Progenitor cell of endocrine pancreas (in vitro differentiated cells): ENCODE measurements around the gene FGF9. TPM values are rescaled to one million over a fixed set of nuclear protein-coding genes. Genes with fewer than 3 reads are reported as not detected.

Source experiments
- DNase-seq: peaks from one replicate; pipeline ENCODE4 v3.0.0; 2021; ENCODE audit warnings: low spot score; ENCODE audit not compliant: unreplicated experiment
- H3K27ac Mint-ChIP-seq: 2 replicates; pipeline ENCODE4 v1.8.0; 2021; ENCODE audit warnings: mild to moderate bottlenecking, moderate library complexity, mixed read lengths
- H3K27me3 Mint-ChIP-seq: 2 replicates; pipeline ENCODE4 v1.8.0; 2021; ENCODE audit warnings: mixed read lengths
- H3K36me3 Mint-ChIP-seq: 2 replicates; pipeline ENCODE4 v1.8.0; 2022; ENCODE audit warnings: mixed read lengths; ENCODE audit not compliant: insufficient read depth
- H3K4me1 Mint-ChIP-seq: 2 replicates; pipeline ENCODE4 v1.8.0; 2021; ENCODE audit warnings: low read depth, mixed read lengths
- H3K4me3 Mint-ChIP-seq: 2 replicates; pipeline ENCODE4 v1.8.0; 2021; ENCODE audit warnings: low read depth, mild to moderate bottlenecking, moderate library complexity, mixed read lengths
- H3K9me3 Mint-ChIP-seq: 2 replicates; pipeline ENCODE4 v1.8.0; 2021; ENCODE audit warnings: low read depth, mixed read lengths
- CTCF ChIP-seq: fragments of 200-600 bp; sonication (generic); IDR thresholded peaks from one replicate; pipeline ENCODE4 v1.5.0; 2021; ENCODE audit warnings: antibody characterized with exemption, mild to moderate bottlenecking; ENCODE audit not compliant: unreplicated experiment
- total RNA-seq: library from RNA; stranded (reverse); gene quantifications from 2 replicates; pipeline ENCODE4 v1.2.1, GENCODE V29; 2021

FGF9 gene
- total RNA-seq, 1 donor from 2014 or later: 15.9 TPM

GRCh38 chr13:21730186-21730880 lies 59.5 kb downstream of the FGF9 start:
- peaks cover 2% of the 10 kb centered on the region for H3K36me3 Mint-ChIP-seq
- no peak overlapping the region for H3K27ac Mint-ChIP-seq
- TF ChIP-seq CTCF: no peak
- H3K4me1 Mint-ChIP-seq: no peaks in the 10 kb centered on the region
- peaks cover 4% of the 10 kb centered on the region for H3K9me3 Mint-ChIP-seq
- DNase-seq: no peak
- no peak overlapping the region for H3K4me3 Mint-ChIP-seq
- H3K27me3 Mint-ChIP-seq: peaks cover 7% of the 10 kb centered on the region

GRCh38 chr13:21733475-21734263 lies 62.8 kb downstream of the FGF9 start:
- no peak for TF ChIP-seq CTCF
- H3K27ac Mint-ChIP-seq: no peak overlapping the region
- H3K27me3 Mint-ChIP-seq: peaks cover 13% of the 10 kb centered on the region
- DNase-seq: no peak
- H3K4me3 Mint-ChIP-seq: no peak overlapping the region
- peaks cover 2% of the 10 kb centered on the region for H3K36me3 Mint-ChIP-seq
- H3K9me3 Mint-ChIP-seq: peaks cover 4% of the 10 kb centered on the region
- peaks cover 10% of the 10 kb centered on the region for H3K4me1 Mint-ChIP-seq

- no peak overlapping the region for H3K4me3 Mint-ChIP-seq
- no peak for TF ChIP-seq CTCF
- H3K36me3 Mint-ChIP-seq: peaks cover 2% of the 10 kb centered on the region
- no peak for DNase-seq
- H3K9me3 Mint-ChIP-seq: peaks cover 4% of the 10 kb centered on the region
- H3K27ac Mint-ChIP-seq: no peak overlapping the region
- H3K4me1 Mint-ChIP-seq: peaks cover 12% of the 10 kb centered on the region
- H3K27me3 Mint-ChIP-seq: peaks cover 25% of the 10 kb centered on the region
These were observed 64.1 kb downstream of the FGF9 start for GRCh38 chr13:21734961-21735360.

- no peak overlapping the region for H3K27ac Mint-ChIP-seq
- peaks cover 4% of the 10 kb centered on the region for H3K9me3 Mint-ChIP-seq
- peaks cover 2% of the 10 kb centered on the region for H3K36me3 Mint-ChIP-seq
- peaks cover 27% of the 10 kb centered on the region for H3K27me3 Mint-ChIP-seq
- no peak overlapping the region for H3K4me3 Mint-ChIP-seq
- H3K4me1 Mint-ChIP-seq: peaks cover 14% of the 10 kb centered on the region
- DNase-seq: no peak
- no peak for TF ChIP-seq CTCF
These were observed 65.0 kb downstream of the FGF9 start for GRCh38 chr13:21735701-21736401.

GRCh38 chr13:21736926-21737325 lies 66.1 kb downstream of the FGF9 start:
- Mint-ChIP-seq H3K4me1 (peaks cover 14% of the 10 kb centered on the region), H3K36me3 (no peaks in the 10 kb centered on the region), H3K9me3 (no peaks in the 10 kb centered on the region), H3K27me3 (peaks cover 23% of the 10 kb centered on the region), H3K4me3 (no peak overlapping the region), H3K27ac (no peak overlapping the region)
- TF ChIP-seq CTCF: no peak
- no peak for DNase-seq
